Measurements from ENCODE around the gene RGL4. TPM values are rescaled to one million over a fixed set of nuclear protein-coding genes. Genes with fewer than 3 reads are reported as not detected.

The RGL4 gene
- total and polyA plus RNA-seq, 2 experiments from 2014 or later = 0.68 TPM; not detected in 1

Other genes with a start within 250 kb of the RGL4 start
- not detected in 2 replicates for gene IGLL1, start 110.7 kb upstream of the RGL4 start, total RNA-seq
- not detected in 2 replicates for gene IGLL1, start 110.7 kb upstream of the RGL4 start, polyA plus RNA-seq
- 0.48 TPM in 1 of 2 replicates, not detected in the other for gene DRICH1, start 58.7 kb upstream of the RGL4 start, total RNA-seq
- 0.43 TPM in 1 of 2 replicates, not detected in the other for gene DRICH1, start 58.7 kb upstream of the RGL4 start, polyA plus RNA-seq
- 4.6 and 5.2 TPM in 2 replicates for gene ZNF70, start 60.1 kb downstream of the RGL4 start, total RNA-seq
- 1.3 and 2.3 TPM in 2 replicates for gene ZNF70, start 60.1 kb downstream of the RGL4 start, polyA plus RNA-seq
- gene VPREB3, start 63.4 kb downstream of the RGL4 start, total RNA-seq = not detected in 2 replicates
- not detected in 2 replicates for gene VPREB3, start 63.4 kb downstream of the RGL4 start, polyA plus RNA-seq
- gene C22orf15, start 72.0 kb downstream of the RGL4 start, total RNA-seq = not detected in 2 replicates
- gene C22orf15, start 72.0 kb downstream of the RGL4 start, polyA plus RNA-seq = 0.35 and 0.37 TPM in 2 replicates
- 4.0 and 36.5 TPM in 2 replicates for gene CHCHD10, start 77.0 kb downstream of the RGL4 start, total RNA-seq
- gene CHCHD10, start 77.0 kb downstream of the RGL4 start, polyA plus RNA-seq = 53.0 and 68.1 TPM in 2 replicates
- 27.9 and 36.2 TPM in 2 replicates for gene MMP11, start 81.8 kb downstream of the RGL4 start, total RNA-seq
- gene MMP11, start 81.8 kb downstream of the RGL4 start, polyA plus RNA-seq = 22.8 and 25.2 TPM in 2 replicates
- 84.3 and 88.2 TPM in 2 replicates for gene SMARCB1, start 96.0 kb downstream of the RGL4 start, total RNA-seq
- 103 and 120 TPM in 2 replicates for gene SMARCB1, start 96.0 kb downstream of the RGL4 start, polyA plus RNA-seq
- 1.6 and 1.8 TPM in 2 replicates for gene DERL3, start 148.0 kb downstream of the RGL4 start, total RNA-seq
- gene DERL3, start 148.0 kb downstream of the RGL4 start, polyA plus RNA-seq = 5.1 and 6.1 TPM in 2 replicates
- 11.6 and 15.0 TPM in 2 replicates for gene SLC2A11, start 166.9 kb downstream of the RGL4 start, total RNA-seq
- 15.0 and 20.9 TPM in 2 replicates for gene SLC2A11, start 166.9 kb downstream of the RGL4 start, polyA plus RNA-seq
- gene MIF, start 203.4 kb downstream of the RGL4 start, total RNA-seq = 240 and 306 TPM in 2 replicates
- 2,070 and 2,177 TPM in 2 replicates for gene MIF, start 203.4 kb downstream of the RGL4 start, polyA plus RNA-seq